GM18502 (cell line): ENCODE data around the gene AGGF1.
"Not testable (repeated sequence)": the region's sequence is repeated elsewhere in the genome, so short reads cannot be mapped to it uniquely, and the experiment has no call there.

ENCODE experiments used
- ATAC-seq: cut with Tn5 transposase; IDR thresholded peaks from one replicate; pipeline ENCODE4 v1.9.1; 2021; ENCODE audit warnings: mild to moderate bottlenecking; ENCODE audit not compliant: unreplicated experiment, poor library complexity

The AGGF1 gene, protein sequence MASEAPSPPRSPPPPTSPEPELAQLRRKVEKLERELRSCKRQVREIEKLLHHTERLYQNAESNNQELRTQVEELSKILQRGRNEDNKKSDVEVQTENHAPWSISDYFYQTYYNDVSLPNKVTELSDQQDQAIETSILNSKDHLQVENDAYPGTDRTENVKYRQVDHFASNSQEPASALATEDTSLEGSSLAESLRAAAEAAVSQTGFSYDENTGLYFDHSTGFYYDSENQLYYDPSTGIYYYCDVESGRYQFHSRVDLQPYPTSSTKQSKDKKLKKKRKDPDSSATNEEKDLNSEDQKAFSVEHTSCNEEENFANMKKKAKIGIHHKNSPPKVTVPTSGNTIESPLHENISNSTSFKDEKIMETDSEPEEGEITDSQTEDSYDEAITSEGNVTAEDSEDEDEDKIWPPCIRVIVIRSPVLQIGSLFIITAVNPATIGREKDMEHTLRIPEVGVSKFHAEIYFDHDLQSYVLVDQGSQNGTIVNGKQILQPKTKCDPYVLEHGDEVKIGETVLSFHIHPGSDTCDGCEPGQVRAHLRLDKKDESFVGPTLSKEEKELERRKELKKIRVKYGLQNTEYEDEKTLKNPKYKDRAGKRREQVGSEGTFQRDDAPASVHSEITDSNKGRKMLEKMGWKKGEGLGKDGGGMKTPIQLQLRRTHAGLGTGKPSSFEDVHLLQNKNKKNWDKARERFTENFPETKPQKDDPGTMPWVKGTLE

DNA sequence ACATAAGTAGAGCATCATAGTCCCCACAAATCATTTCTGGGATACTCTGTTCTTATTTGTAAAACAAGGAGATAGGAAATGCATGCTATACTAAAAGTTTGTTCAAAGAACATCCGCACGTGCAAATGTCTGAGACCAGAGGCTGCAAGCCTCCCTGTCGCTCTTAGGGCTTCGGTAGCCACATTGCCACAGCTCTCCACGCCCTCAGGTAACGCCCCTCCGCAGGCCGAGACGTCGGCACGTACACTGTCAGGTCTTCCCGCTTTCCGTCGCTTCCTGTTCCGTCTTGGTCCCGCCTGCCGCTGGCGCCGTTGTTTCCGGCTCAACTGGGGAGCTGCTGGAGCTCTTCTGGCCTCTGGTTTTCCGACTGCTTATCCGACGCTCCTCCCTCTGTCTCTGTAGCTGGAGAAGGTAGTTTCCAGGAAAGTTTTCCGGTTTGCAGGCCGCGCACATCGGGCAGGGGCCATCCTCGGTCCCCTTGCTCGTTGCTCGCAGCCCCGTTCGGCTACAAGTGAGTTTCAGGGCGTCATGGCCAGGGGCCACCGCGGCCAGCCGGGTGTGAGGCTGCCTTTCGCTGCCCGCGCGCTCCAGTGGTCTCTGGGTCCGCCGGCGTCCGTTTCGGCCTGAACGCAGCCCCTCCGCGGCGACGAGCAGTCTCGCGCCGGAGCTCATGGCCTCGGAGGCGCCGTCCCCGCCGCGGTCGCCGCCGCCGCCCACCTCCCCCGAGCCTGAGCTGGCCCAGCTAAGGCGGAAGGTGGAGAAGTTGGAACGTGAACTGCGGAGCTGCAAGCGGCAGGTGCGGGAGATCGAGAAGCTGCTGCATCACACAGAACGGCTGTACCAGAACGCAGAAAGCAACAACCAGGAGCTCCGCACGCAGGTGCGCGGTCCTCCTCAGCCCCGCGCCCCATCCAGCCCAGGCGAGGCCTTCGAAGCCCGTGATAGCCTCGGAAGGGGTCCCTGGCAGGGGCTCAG, at the start of gene AGGF1:
TSS of gene AGGF1 (plus strand) at position 308 of the 975 bp plus-strand sequence. CDS start at position 671, 363 bp downstream.
- ATAC-seq = peak; percentile 99

DNA sequence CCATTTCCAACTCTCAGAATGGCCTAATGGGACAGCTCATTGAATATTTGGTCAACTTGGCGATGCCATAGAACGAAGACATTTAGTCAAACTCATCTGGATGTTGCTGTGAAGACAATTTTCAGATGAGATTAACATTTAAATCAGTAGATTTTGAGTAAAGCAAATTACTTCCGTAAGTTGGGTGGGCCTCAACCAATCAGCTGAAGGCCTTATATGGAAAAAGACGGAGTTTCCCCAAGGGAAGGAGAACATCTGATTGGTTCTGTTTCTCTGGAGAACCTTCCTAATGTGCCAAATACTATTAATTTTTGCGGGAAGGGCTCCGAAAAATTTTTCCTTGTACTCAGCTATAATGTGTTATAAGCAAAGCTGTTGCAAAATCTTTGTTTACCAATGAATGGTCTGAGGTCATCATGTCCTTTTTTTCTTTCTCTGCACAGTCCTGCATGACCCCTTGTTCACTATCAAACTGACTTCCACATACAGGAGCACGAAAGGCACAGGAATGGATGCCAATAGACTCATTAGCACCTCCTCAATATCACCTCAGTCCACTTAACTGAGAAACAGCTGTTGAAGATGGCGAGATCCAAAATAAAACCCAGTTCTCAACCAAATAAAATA, 49.6 kb upstream of the AGGF1 start:
- no peak for ATAC-seq

DNA sequence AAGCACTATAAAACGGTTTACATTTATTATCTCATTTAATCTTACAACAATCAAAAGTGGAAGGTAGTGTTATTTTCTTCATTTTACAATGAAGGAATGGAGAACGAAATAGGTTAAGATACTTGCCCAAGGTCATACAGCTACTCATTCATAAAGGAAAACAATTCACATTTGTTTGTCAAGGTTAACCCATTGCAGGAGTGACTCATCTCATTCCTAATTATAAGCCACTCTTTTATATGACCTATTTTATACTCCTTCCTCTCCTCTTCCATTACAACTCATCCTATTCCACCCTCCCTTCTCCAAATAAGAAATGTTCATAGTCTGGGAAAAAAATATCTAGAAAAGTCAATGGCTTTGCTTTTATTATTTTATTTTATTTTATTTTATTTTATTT, 47.8 kb upstream of the AGGF1 start:
- no peak for ATAC-seq

DNA sequence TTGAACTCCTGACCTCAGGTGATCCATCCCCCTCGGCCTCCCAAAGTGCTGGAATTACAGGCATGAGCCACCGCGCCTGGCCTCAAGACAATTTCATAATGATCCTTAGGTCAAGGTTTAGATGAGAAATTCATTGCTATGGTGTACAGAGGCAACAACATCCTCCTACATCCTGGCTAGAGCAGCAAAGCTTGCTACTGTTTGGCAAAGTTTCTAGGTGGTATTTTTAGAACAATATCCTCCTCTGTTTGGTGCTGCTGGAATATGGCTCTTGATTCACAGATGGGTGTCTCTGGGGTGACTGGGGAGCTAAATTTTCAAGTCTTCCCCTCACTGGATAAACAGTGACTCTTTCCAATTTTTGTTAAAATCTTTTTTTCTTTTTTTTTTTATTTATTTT, 46.7 kb upstream of the AGGF1 start:
- ATAC-seq = no peak

DNA sequence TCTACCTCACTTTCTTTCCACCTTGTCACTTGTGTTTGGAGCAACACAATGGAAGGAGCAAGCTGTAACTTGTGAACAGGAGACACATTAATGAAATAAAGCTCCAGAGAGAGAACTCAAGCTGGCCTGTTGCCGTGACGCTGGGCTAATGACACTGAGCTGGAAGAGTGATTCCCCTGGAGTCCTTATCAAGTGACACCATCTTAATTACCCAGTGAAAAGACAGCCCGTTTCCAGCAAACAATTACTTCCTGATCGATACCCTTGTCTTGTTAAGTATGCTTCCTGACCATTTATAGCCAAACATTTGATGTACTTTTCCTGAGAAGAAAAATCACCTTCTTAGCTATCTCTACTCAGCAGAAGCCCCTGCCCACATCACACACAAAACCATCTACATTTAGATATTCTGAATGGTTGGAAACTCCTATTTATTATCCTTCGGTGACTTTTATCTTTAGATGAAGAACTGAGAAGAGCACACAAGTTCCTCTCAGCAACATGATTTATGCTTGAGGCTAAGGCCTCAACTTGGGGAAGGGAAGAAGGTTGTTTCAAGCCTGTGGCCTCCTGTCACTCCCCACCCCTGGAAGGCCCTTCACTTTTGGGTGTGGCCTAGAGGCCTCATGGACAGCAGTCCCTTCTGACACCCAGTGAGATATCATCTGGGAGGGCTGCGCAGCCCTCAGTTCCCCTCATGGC, 43.2 kb upstream of the AGGF1 start:
- no peak for ATAC-seq

DNA sequence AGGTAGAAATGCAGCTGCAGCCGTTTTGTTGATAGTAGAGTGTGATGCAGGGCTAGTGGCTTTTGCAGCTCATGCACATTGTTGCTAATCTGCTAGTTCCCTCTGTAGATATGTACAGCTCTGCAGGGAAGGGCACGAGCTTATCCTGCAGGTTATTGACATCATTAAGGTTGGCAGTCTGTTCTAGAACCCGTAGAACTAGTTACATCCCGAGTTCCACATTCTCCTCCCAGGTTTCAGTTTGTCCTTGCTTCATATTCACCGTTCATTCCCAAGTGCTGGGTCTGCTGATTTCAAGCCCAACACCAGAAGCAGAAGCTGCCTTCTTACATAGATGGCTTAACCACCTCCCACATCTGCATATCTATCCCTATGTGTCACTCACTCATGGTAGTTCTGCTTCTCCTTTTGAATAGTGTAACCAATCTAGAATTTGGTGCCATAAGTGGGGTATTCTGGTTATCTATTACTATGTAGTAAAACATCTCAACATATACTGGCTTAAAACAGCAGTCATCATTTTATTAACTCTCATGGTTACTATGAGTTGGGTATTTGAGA, 39.2 kb upstream of the AGGF1 start:
- no peak for ATAC-seq

DNA sequence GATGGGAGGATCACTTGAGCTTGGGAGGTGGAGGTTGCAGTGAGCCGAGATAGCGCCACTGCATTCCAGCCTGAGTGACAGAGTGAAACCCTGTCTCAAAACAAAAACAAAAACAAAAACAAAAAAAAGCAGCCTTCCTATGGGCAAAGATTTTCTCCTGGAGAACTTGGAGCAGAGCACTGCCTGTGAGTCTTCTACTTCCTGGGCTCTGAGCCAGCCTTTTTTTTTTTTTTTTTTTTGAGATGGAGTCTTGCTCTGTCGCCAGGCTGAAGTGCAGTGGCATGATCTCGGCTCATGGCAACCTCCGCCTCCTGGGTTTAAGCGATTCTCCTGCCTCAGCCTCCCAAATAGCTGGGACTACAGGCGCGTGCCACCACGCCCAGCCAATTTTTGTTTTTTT, 36.8 kb upstream of the AGGF1 start:
- ATAC-seq = not testable (repeated sequence)

DNA sequence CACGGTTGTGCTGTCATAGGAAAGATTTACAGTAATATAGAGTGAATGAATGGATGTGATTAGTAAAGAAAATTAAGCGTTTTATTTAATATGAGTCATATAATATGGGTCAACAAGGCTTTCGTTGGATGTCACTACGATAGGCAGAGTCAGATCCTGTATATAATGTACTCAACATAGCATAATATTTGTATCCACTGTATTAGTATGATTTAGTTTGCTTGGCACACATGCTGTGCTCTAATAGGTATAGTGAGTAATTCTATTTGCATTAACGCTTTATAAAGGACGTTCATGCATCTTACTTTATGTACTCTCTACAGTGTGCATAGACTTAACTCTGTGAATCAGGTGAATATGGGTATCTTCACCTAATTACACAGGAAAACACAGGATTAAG, 35.9 kb upstream of the AGGF1 start:
- ATAC-seq = no peak

DNA sequence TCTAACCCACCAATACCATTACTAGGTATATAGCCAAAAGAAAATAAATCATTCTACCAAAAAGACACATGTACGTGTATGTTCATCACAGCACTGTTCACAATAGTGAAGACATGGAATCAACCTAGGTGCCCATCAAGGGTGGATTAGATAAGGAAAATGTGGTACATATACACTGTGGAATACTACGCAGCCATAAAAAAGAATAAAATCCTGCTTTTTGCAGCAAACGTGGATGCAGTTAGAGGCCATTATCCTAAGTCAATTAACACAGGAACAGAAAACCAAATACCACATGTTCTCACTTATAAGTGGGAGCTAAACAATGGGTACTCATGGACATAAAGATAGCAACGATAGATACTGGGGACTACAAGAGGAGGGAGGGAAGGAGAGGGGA, 32.0 kb upstream of the AGGF1 start:
- ATAC-seq = not testable (repeated sequence)

DNA sequence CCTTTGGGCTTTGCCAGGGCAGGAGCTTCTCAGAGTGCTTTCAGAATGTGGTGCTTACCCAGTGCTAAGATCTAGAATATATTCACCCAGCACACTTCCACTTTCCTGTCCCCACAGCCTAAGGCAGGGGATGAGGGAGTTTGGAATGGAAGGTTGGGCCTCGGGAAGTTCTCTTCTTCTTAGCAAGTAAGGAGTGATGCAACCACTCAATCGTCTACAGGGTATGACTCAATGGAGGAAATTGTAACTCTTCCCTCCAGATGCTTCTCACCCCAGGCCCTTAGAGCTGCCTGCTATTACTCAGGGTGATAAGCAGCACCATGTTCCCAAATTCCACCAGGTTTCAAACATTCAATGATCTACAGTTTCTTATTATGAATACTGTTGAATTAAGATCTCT, 30.8 kb upstream of the AGGF1 start:
- no peak for ATAC-seq

DNA sequence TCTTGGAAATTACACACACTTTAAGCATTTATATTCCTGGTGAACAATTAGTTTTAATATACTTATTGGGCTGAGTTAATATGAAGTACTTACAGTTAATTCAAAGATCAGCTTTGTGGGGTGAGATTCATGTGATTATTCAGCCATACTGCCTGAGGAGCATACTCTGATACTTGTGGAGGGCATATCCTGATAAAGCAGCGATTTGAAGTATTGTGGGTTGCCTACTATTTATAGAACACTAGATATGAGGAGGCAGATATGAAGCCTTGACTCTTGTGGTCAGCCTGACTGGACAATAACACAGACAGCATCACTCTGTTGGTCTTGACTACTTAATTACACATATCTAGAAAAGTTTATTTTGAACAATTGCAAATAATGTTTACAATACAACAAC, 27.0 kb upstream of the AGGF1 start:
- ATAC-seq = no peak

DNA sequence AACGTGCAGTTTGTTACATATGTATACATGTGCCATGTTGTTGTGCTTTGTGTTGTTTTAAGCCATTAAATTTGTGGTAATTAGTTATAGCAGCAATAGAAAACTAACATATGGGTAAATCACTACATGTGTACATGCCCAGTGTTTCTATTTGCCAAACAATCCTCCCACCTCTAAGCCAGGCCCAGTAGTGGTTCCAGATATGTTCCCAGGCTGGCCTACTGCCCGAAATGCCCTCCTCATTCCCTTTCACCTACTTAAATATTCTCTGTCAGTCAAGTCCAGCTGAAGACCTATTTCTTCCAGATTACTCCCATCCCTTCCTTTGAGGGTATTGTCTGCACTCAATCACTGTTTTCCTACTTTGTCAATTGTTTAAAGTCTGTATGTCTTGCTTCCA, 24.1 kb upstream of the AGGF1 start:
- ATAC-seq = no peak

DNA sequence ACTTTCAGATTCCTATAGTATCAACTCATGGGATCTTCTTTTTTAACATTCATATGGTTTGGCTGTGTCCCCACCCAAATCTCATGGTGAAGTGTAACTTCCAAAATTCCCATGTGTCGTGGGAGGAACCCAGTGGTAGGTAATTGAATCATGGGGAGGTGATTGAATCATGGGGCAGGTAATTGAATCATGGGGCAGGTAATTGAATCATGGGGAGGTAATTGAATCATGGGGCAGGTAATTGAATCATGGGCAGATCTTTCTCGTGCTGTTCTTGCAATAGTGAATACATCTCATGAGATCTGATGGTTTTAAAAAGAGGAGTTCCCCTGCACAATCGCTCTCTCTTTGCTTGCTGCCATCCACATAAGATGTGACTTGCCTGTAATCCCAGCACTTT, 21.8 kb upstream of the AGGF1 start:
- no peak for ATAC-seq

DNA sequence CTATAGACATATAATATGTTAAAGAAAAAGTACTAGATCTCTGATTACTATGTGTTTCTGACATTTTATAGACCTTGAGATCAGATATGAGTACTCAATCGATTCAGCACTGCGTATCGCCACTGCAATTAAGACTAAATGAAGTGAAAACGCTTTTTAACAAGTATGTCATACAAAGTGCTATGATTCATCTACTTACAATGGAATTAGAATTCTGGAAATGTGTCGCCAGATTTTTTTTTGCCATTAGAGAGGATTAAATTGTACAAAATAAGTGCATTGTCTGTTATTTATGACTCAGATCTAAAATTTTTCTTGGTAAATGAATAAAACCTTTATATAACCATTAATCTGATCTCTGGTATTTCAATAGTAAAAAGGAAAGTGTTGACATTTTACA, 20.0 kb upstream of the AGGF1 start:
- ATAC-seq = no peak

DNA sequence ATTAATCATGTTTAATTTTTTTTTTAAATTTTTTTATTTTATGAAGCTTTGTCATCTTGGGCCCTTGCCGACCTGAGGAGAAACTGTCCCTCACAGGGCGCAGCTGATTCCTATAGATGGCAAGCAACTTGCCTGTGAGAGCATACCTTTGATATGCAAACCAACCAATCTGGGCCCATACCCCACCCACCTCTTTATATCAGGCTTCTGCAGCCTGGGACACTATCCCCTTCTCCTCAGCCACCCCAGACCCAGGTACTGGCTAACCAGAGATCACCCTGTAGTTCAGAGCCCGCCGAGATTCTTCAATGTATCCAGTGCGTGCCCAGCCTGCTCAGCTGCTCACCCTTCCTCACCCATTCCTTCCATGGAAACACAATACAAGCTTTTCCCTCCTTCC, 18.7 kb upstream of the AGGF1 start:
- no peak for ATAC-seq

DNA sequence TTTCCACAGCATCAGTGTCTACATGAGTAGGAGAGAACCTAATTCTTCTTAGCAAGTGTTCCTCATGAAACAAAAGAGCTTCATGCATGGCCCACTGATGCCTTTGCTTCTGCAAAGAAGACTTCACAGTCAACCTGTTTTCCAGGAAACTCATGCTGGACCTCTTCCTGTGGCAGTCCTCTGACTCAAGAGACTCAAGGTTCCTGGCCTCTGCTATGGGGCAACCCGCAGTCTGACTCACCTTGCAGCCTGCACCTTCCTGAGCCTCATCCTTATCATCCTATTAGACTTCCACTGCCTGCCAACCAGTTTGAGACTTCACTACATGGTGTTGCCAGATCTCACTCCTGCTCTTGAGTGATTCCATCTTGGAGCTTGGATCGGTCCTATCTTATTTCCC, 17.6 kb upstream of the AGGF1 start:
- ATAC-seq = no peak

DNA sequence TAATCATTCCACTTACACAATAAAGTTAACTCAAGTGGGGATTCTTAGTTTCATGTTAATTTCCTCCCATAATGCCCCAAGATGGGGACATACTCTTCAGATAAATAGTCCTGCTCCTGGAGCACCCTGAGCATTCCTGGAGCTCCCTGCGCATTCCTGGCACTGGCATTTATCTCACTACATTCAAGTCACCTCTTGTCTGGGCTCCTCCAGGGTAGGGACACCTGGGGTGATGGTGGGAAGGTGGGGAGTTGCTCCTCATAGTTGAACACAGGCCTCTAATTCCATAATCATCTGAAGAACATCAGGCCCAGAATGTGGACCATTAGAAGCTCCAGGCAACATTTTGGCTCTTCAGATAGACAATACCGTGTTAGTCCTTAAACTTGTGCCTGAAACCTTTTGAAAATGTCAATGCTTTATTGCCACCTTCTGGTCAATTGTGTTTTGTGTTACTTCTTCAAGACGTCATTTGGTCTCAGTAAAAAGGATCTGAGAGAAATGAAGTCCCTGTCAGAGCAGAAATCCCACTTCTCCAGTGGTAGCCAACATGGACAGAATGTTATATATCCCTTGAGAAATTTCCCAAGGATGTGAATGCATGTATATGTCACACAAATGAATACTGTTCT, 14.2 kb upstream of the AGGF1 start:
- ATAC-seq = no peak

DNA sequence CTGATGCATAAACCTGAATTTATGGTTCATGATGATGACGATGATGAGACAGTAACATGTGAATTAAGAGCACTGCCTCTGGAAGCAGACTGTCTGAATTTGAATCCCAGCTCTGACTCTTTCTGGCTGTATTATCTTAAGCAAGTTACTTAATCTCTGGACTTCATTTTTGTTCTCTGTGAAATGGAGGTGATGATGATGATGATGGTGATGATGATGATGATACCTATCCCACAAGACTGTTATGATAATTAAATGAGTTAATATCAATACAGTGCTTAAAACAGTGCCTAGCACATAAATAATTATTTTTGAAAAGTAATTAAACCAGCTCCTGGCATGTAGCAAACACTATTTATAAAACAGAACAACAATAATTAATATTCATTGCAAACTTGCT, 13.2 kb upstream of the AGGF1 start:
- no peak for ATAC-seq

DNA sequence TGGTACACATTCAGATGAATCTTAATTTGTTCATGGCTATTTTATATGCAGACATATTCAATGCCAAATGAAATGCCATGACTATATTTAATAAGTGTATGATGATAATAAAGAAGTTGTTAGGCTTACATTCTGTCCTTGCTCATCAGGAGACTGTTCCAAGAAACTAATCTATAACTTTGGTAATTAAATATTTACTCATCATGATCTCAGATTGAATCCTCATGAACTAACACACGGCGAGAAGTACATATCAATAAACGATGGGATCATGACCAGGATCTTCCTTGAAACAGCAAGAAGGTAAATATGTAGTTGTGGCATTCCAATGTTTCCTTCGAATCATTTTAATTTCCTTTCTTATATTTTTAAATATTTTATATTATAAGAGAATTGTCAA, 12.5 kb upstream of the AGGF1 start:
- no peak for ATAC-seq
